Measurements from ENCODE around the gene NAA15. TPM values are rescaled to one million over a fixed set of nuclear protein-coding genes. Genes with fewer than 3 reads are reported as not detected.

The NAA15 gene
- total RNA-seq, 6 experiments from 2014 or later = 63.0 to 72.0 (median 69.6) TPM

GRCh38 chr4:139266208-139266582 is 35.1 kb upstream of the NAA15 start:
- H3K4me3 Mint-ChIP-seq = peak overlapping the region; percentile 86
- H3K36me3 Mint-ChIP-seq (ENCODE audit: low read depth) = no peaks in the 10 kb centered on the region
- peaks cover 3% of the 10 kb centered on the region; the same call in 1 of the 2 replicates for H3K27me3 Mint-ChIP-seq (ENCODE audit: insufficient read depth)
- no peak for DNase-seq
- peak overlapping the region; percentile 80 for H3K27ac Mint-ChIP-seq
- TF ChIP-seq, protein P1, sequence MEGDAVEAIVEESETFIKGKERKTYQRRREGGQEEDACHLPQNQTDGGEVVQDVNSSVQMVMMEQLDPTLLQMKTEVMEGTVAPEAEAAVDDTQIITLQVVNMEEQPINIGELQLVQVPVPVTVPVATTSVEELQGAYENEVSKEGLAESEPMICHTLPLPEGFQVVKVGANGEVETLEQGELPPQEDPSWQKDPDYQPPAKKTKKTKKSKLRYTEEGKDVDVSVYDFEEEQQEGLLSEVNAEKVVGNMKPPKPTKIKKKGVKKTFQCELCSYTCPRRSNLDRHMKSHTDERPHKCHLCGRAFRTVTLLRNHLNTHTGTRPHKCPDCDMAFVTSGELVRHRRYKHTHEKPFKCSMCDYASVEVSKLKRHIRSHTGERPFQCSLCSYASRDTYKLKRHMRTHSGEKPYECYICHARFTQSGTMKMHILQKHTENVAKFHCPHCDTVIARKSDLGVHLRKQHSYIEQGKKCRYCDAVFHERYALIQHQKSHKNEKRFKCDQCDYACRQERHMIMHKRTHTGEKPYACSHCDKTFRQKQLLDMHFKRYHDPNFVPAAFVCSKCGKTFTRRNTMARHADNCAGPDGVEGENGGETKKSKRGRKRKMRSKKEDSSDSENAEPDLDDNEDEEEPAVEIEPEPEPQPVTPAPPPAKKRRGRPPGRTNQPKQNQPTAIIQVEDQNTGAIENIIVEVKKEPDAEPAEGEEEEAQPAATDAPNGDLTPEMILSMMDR (IDR thresholded peaks at IDR 0.05) = no peak
- no peaks in the 10 kb centered on the region for H3K9me3 Mint-ChIP-seq
- peaks cover 40% of the 10 kb centered on the region for H3K4me1 Mint-ChIP-seq (ENCODE audit: low read depth)

DNA sequence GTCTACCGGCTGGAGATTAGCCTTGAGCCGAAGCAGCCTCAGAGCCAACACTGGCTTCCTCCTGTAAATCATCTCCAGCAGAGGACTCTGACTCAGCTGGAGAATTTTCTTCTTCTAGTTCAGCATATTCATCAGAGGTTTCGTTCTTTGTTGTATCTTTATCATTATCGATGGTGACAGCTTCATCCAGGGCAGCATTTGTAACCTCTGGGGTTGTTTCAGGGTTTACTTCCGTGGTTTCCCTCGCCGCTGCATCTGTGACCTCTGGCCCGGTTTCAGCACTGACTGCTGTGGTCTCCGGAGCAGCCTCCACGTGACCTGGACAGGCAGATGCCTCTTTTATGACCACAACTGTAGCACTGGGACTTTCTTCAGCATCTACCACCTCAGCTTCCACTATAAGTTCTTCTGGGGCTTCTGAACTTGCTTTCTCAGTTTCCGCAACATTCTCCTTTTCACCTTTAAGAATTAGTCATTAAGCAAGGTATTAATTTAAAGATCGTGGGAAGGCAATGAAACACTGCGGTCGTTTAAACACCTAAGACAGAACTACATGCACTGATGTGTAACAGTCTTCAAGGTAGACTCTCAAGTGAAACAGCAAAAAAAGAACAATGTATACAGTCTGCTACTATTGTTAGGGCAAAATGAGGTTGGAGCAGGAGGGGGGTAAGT is 34.6 kb upstream of the NAA15 start:
- H3K9me3 Mint-ChIP-seq = no peaks in the 10 kb centered on the region
- peaks cover 3% of the 10 kb centered on the region; the same call in 1 of the 2 replicates for H3K27me3 Mint-ChIP-seq (ENCODE audit: insufficient read depth)
- peak overlapping the region; percentile 86 for H3K4me3 Mint-ChIP-seq
- H3K36me3 Mint-ChIP-seq (ENCODE audit: low read depth) = no peaks in the 10 kb centered on the region
- TF ChIP-seq, protein P1 (IDR thresholded peaks at IDR 0.05) = no peak
- peaks cover 43% of the 10 kb centered on the region for H3K4me1 Mint-ChIP-seq (ENCODE audit: low read depth)
- peak; percentile 86 for DNase-seq
- peak overlapping the region; percentile 80 for H3K27ac Mint-ChIP-seq

- Mint-ChIP-seq H3K4me1 (ENCODE audit: low read depth) (peaks cover 47% of the 10 kb centered on the region), H3K4me3 (peak overlapping the region; percentile 86), H3K27me3 (ENCODE audit: insufficient read depth) (peaks cover 3% of the 10 kb centered on the region; the same call in 1 of the 2 replicates), H3K36me3 (ENCODE audit: low read depth) (no peaks in the 10 kb centered on the region), H3K9me3 (no peaks in the 10 kb centered on the region), H3K27ac (peak overlapping the region; percentile 80)
- TF ChIP-seq, protein P1 (IDR thresholded peaks at IDR 0.05) = no peak
- DNase-seq = no peak
Measured at GRCh38 chr4:139267301-139267700, 34.0 kb upstream of the NAA15 start.

DNA sequence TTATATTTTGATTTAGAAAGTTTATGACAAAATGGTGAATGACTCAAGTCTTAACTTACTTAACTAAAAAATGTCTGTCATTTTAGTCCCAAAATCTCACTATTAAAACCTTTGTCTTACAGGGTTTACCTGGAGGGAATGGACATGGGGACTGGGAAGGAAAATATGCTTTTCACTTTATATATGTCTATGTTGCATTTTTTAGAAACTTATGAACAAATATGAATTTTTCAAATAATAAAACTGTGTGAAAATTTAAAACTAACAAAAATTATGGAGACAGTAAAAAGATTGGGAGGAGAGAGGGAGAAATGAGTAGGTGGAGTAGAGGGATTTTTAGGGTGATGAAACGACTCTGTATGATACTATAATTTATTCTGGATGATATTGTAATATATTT is 27.5 kb upstream of the NAA15 start:
- DNase-seq = no peak
- no peaks in the 10 kb centered on the region for H3K27me3 Mint-ChIP-seq (ENCODE audit: insufficient read depth)
- H3K9me3 Mint-ChIP-seq = peaks cover 2% of the 10 kb centered on the region; the same call in 1 of the 2 replicates
- no peak overlapping the region for H3K27ac Mint-ChIP-seq
- no peak overlapping the region for H3K4me3 Mint-ChIP-seq
- TF ChIP-seq, protein P1 (IDR thresholded peaks at IDR 0.05) = no peak
- peaks cover 13% of the 10 kb centered on the region for H3K4me1 Mint-ChIP-seq (ENCODE audit: low read depth)
- H3K36me3 Mint-ChIP-seq (ENCODE audit: low read depth) = peaks cover 2% of the 10 kb centered on the region; the same call in 1 of the 2 replicates

- TF ChIP-seq, protein P1 (IDR thresholded peaks at IDR 0.05) = no peak
- H3K4me3 Mint-ChIP-seq = no peak overlapping the region
- H3K9me3 Mint-ChIP-seq = peaks cover 7% of the 10 kb centered on the region; the same call in 1 of the 2 replicates
- H3K4me1 Mint-ChIP-seq (ENCODE audit: low read depth) = peaks cover 23% of the 10 kb centered on the region
- no peak for DNase-seq
- H3K27ac Mint-ChIP-seq = no peak overlapping the region
- peaks cover 6% of the 10 kb centered on the region; the same call in 1 of the 2 replicates for H3K36me3 Mint-ChIP-seq (ENCODE audit: low read depth)
- H3K27me3 Mint-ChIP-seq (ENCODE audit: insufficient read depth) = no peaks in the 10 kb centered on the region
Measured at GRCh38 chr4:139274790-139275189, 26.5 kb upstream of the NAA15 start.
